ENCODE measurements around the gene DSCAML1. TPM values are rescaled to one million over a fixed set of nuclear protein-coding genes. Genes with fewer than 3 reads are reported as not detected.

DSCAML1 gene
- total RNA-seq, 1 experiment from 2014 or later: not detected

DNA sequence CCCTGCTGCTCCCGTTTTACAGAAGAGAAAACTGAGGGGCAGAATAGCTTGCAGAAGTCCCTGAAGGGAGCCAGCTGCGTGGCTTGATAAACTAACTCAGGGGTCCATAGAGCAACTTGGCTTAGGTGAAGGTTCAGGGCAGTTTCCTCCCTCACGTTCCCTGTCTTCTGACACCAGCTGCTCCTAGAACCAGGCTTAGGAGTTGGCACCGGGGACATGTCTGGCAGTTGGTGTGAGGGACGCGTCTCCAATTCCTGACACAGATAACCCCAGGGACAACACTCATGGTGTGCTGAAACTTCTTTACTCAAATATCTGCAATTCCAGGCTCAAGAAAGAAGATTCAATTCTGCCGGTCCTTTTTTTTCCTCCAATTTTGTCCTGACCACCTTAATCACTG is 85.7 kb downstream of the DSCAML1 start:
- no peak for DNase-seq (ENCODE audit: low spot score)
- in situ Hi-C loops (cut with HindIII; ENCODE audit: low sequenced_read_pairs): no loop called here

- in situ Hi-C loops (cut with HindIII; ENCODE audit: low sequenced_read_pairs): no loop called here
Observed at GRCh38 chr11:117710211-117710610, 86.8 kb downstream of the DSCAML1 start.

GRCh38 chr11:117706322-117706814 is 90.6 kb downstream of the DSCAML1 start:
- in situ Hi-C loops (cut with HindIII; ENCODE audit: low sequenced_read_pairs): no loop called here
- no peak for DNase-seq (ENCODE audit: low spot score)

More at GRCh38 chr11:117710211-117710610, 86.8 kb downstream of the DSCAML1 start:
- no peak for DNase-seq (ENCODE audit: low spot score)

DNA sequence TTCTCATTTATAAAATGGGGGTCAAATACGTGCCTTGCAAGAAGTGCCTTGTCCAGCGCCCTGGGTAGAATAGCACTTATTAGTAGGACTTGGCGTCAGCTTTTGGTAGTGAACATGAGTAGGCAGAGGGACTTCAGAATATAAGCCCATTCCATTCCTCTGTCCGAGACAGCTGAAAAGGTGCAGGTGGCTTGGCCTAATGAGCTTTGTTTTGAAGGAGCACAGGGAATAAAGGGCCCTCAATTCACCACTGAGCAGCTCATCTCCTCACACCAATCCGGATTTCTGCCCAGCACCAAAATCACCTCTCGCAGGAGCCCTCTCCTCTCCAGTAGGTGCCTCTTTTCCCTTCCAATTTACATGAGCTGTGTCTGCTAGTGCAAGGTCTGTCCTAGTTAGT is 91.2 kb downstream of the DSCAML1 start:
- no peak for DNase-seq (ENCODE audit: low spot score)
- in situ Hi-C loops (cut with HindIII; ENCODE audit: low sequenced_read_pairs): no loop called here

- in situ Hi-C loops (cut with HindIII; ENCODE audit: low sequenced_read_pairs): no loop called here
- peak; percentile 47 for DNase-seq (ENCODE audit: low spot score)
Observed at GRCh38 chr11:117704395-117705100, 92.5 kb downstream of the DSCAML1 start.

DNA sequence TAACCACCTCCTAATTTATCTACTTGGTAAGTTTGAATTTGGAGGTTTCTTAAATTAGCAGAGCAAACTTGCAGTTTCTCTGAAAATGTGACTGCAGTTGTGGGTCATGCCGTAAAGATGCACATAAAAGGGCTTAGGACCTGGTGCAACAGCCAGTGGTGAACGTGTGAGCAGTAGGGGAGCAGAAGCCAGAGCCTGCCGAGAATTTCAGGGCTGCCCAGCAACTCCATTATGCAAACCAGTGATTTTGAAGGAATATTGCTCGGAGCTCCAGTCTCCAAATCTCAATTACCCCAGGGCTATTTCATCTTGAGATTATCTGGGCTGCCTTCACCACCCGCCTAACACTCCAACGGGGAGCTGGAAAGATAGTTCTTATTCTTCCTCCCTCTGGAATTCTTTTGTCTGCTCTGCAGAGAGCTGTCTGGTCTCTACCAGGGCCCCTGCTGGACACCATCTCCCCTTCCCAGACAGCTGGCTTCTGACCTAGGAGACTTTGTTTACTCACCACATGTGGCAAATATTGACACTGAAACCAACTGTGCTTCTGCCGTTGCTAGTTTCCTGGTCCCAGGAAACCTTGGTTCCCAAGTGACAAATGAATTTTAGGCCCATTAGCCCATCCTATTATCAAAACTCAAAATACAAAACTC is 93.9 kb downstream of the DSCAML1 start:
- in situ Hi-C loops (cut with HindIII; ENCODE audit: low sequenced_read_pairs): no loop called here
- DNase-seq (ENCODE audit: low spot score): no peak

- DNase-seq (ENCODE audit: low spot score): no peak
Observed at GRCh38 chr11:117701781-117702180, 95.2 kb downstream of the DSCAML1 start.

DNA sequence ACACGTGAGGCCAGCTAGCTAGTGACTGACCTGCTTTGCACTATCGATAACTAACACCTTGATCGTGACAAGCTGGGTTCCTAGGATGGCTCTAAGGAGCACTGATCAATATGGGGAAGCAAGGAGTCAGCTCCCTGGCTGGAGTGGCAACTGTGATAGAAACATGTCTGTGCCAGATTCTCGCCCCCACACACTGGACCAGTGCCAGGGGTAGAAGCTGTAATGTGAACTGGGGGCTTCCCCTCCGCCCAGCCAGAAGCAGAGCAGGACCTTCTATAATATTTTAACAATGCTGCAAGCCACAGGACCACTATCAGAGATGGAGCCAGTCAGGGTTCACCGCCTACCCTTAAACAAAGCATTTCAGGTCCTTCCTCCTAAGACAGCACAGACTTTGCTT is 96.5 kb downstream of the DSCAML1 start:
- in situ Hi-C loops (cut with HindIII; ENCODE audit: low sequenced_read_pairs): no loop called here
- DNase-seq (ENCODE audit: low spot score): no peak

More at GRCh38 chr11:117701781-117702180, 95.2 kb downstream of the DSCAML1 start:
- in situ Hi-C loops (cut with HindIII; ENCODE audit: low sequenced_read_pairs): no loop called here

DNA sequence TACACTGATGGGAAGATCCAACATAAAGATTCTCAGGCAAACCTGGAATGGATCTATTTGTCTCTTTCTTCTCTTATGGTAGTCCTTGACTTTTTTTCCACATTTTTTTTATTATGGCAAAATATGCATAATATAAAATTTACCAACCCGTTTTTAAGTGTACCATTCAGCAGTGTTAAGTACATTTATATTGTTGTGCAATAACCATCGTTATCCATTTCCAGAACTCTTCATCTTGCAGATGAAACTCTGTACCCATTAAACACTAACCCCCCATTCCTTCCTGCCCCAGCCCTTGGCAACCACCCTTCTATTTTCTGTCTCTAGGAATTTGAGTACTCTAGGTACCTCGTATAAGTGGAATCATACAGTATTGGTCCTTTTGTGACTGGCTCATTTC is 99.7 kb downstream of the DSCAML1 start:
- in situ Hi-C loops (cut with HindIII; ENCODE audit: low sequenced_read_pairs): no loop called here
- no peak for DNase-seq (ENCODE audit: low spot score)

GRCh38 chr11:117696540-117696939 is 100.5 kb downstream of the DSCAML1 start:
- in situ Hi-C loops (cut with HindIII; ENCODE audit: low sequenced_read_pairs): no loop called here
- no peak for DNase-seq (ENCODE audit: low spot score)

DNA sequence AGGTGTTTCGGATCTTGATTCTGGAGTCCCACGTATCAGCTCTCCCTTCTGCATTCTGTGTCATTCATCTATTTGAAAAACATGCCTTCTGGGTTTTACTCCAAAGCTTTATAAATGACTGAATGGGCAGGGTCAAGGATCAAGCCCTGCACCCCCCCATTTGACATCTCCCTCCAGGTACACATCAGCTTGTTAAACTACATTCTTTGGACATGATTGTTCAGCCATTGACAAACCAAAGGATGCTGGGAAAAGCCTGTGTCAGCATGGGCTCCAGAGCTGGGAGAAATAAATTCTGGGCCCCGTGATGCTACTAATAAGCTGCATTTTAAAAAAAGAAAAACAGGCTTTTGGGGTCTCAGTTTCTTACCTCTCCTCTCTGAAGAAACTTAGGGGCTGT is 103.7 kb downstream of the DSCAML1 start:
- DNase-seq (ENCODE audit: low spot score): no peak
- in situ Hi-C loops (cut with HindIII; ENCODE audit: low sequenced_read_pairs): no loop called here

GRCh38 chr11:117691516-117691915 is 105.5 kb downstream of the DSCAML1 start:
- in situ Hi-C loops (cut with HindIII; ENCODE audit: low sequenced_read_pairs): no loop called here
- DNase-seq (ENCODE audit: low spot score): no peak

DNA sequence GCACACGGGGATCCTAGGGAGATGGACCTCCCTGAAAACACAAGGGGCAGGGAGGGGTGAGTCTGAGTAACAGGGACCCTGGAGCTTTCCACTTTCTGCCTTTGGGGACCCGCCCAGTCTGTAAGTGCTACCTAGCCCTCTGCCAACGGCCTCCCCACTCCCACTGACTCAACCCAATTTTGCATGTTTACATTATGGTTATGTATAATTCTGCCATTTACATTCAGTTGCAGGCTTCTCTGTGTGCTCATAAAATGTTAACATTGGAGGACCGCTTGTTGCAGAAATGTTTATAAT is 105.8 kb downstream of the DSCAML1 start:
- in situ Hi-C loops (cut with HindIII; ENCODE audit: low sequenced_read_pairs): no loop called here
- no peak for DNase-seq (ENCODE audit: low spot score)

- no peak for DNase-seq (ENCODE audit: low spot score)
- in situ Hi-C loops (cut with HindIII; ENCODE audit: low sequenced_read_pairs): no loop called here
Observed at GRCh38 chr11:117690484-117691217, 106.4 kb downstream of the DSCAML1 start.

DNA sequence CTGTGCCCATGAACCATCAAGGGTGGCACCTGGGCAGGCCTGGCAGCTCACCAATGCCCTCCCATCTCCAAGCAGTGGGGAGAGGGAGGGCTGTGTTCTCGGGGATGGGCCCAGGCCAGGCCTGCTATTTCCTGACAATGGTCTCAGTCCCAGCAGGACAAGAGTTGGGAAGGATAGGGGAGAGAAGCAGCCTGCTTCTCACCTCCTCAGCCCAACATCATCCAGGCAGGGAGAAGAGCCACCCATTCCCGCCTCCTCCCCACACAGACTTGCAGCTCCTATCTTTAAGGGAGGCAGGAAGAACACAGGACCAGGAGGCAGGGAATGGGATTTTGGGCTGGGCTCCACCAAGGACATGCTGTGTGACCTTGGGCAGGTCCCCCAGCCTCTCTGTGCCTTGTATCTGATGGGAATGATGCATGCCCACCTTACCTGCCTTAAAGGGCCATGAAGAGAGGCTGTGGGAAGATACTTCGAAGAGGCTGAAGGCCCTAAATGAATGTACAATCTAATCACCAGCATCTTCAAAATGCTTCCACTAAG is 108.7 kb downstream of the DSCAML1 start:
- DNase-seq (ENCODE audit: low spot score): no peak
- in situ Hi-C loops (cut with HindIII; ENCODE audit: low sequenced_read_pairs): no loop called here

DNA sequence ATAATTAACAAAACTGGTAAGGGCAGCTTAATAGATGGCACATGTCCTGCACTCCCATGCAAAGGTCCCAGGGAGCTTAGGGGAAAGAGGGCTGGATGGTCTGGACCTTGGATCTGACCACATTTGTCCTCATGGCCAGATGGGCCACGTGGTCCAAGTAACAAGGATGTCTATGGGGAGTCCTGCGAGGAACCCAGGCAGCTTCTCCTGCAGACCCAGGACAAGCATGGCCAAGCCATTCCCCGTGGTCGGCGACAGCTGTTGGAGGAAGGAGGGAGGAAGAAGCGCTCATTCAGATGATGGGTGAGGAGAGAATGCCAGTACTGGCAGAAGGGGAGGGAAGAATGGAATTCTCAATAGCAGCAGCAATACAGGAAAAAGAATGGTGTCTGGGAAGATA is 109.2 kb downstream of the DSCAML1 start:
- in situ Hi-C loops (cut with HindIII; ENCODE audit: low sequenced_read_pairs): no loop called here
- no peak for DNase-seq (ENCODE audit: low spot score)

GRCh38 chr11:117686711-117687110 is 110.3 kb downstream of the DSCAML1 start:
- no peak for DNase-seq (ENCODE audit: low spot score)
- in situ Hi-C loops (cut with HindIII; ENCODE audit: low sequenced_read_pairs): no loop called here

DNA sequence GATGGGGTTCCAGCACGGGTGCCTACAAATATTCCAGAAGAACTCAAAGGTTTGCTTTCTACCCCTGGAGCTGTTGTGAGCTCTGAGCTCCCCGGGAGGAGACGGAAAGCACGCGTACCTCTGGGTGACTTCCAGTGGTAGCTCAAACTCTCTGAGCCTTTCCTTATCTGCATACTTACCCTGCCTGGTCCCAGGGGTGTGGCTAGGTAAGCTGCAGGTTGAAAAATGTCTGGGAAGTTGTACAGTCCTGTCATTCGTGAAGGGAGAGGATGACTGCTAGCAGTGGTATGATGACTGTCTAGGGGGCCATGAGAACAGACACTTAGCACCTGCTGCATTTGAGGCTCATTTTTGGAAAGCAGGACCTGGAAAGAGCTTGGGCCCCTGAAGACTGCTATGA is 111.5 kb downstream of the DSCAML1 start:
- in situ Hi-C loops (cut with HindIII; ENCODE audit: low sequenced_read_pairs): no loop called here
- no peak for DNase-seq (ENCODE audit: low spot score)

- in situ Hi-C loops (cut with HindIII; ENCODE audit: low sequenced_read_pairs): no loop called here
- no peak for DNase-seq (ENCODE audit: low spot score)
Observed at GRCh38 chr11:117684731-117685130, 112.3 kb downstream of the DSCAML1 start.

- no peak for DNase-seq (ENCODE audit: low spot score)
- in situ Hi-C loops (cut with HindIII; ENCODE audit: low sequenced_read_pairs): no loop called here
Observed at GRCh38 chr11:117684111-117684510, 112.9 kb downstream of the DSCAML1 start.
